ENCODE measurements around the gene CSTF1.

DNA sequence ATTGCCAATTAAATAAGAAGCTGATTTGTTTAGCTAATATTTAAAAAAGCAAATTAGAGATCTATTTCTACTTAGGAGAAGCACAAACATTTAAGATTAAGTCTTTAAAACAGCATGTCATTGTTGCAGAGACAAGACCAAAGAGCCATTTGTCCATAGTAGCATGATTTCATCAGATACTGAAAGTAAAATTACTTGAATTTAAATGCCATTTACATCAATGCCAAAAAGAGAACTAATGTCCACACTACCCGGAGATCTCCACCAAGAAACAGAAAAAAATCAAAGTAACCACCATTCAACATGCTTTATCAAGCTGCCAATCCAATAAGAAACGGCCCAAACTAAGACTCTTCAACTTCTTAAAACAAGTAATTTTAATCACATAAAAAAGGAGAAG lies 16.1 kb upstream of the CSTF1 start:
- no peak for TF ChIP-seq POLR2A (IDR thresholded peaks at IDR 0.05; ENCODE audit: low read length)
- TF ChIP-seq GATA1 (IDR thresholded peaks at IDR 0.05; ENCODE audit: low read depth, low read length): no peak

All from erythroblast (primary cell).